Fibroblast of the aortic adventitia (primary cell): Measurements from ENCODE around the gene HIF1AN. TPM values are rescaled to one million over a fixed set of nuclear protein-coding genes. Genes with fewer than 3 reads are reported as not detected.
A peak's percentile ranks its signal among the peaks of the same experiment; 100 is the strongest.

Source experiments
- DNase-seq: peaks from one replicate; pipeline ENCODE4 v3.0.0-alpha.2; 2010; ENCODE audit warnings: low read depth
- H3K4me3 ChIP-seq: 2 replicates; pipeline ENCODE4 v1.5.1; 2011; ENCODE audit warnings: low read depth, mild to moderate bottlenecking, control low read depth, low read length, moderate library complexity
- total RNA-seq: library from RNA; depleted of rRNA; stranded (reverse); fragments of >200 nt; gene quantifications from 2 replicates; pipeline ENCODE4 v1.2.3, GENCODE V29; 2012; ENCODE audit warnings: low replicate concordance
- TF ChIP-seq, protein P1 (sequence below): IDR thresholded peaks from 2 replicates; pipeline ENCODE4 v1.5.1; 2011; ENCODE audit warnings: mild to moderate bottlenecking, low read length, control low read depth, inconsistent platforms; ENCODE audit not compliant: insufficient read depth

Gene HIF1AN
- total RNA-seq, 1 donor, result 12.9 TPM

DNA sequence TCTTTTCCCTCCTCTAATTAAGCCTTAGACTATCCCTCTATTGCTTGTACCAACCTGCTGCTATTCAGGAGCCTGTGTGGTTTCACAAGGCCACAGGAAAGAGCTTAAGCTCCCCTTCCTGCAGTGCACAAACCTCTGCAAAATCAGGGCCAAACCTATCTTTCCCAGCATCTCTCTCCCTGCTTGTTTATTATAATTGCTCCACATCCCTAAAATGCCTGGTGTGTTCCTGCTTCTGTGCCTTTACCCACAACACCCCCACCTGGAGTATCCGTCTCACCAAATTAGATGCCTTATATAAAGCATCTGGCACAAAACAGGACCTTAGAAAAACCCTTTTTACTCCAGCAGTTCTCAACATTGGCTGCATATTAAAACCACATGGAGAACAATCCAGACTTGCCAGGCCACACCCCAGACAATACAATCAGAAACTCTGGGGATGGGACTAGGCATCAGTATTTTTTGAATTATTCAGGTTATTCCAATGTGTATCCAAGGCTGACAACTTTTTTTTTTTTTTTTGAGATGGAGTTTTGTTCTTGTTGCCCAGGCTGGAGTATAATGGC lies 32.7 kb upstream of the HIF1AN start:
- H3K4me3 ChIP-seq, result no peak overlapping the region
- DNase-seq, result peak; percentile 49
- TF ChIP-seq, protein P1, sequence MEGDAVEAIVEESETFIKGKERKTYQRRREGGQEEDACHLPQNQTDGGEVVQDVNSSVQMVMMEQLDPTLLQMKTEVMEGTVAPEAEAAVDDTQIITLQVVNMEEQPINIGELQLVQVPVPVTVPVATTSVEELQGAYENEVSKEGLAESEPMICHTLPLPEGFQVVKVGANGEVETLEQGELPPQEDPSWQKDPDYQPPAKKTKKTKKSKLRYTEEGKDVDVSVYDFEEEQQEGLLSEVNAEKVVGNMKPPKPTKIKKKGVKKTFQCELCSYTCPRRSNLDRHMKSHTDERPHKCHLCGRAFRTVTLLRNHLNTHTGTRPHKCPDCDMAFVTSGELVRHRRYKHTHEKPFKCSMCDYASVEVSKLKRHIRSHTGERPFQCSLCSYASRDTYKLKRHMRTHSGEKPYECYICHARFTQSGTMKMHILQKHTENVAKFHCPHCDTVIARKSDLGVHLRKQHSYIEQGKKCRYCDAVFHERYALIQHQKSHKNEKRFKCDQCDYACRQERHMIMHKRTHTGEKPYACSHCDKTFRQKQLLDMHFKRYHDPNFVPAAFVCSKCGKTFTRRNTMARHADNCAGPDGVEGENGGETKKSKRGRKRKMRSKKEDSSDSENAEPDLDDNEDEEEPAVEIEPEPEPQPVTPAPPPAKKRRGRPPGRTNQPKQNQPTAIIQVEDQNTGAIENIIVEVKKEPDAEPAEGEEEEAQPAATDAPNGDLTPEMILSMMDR, result no peak

DNA sequence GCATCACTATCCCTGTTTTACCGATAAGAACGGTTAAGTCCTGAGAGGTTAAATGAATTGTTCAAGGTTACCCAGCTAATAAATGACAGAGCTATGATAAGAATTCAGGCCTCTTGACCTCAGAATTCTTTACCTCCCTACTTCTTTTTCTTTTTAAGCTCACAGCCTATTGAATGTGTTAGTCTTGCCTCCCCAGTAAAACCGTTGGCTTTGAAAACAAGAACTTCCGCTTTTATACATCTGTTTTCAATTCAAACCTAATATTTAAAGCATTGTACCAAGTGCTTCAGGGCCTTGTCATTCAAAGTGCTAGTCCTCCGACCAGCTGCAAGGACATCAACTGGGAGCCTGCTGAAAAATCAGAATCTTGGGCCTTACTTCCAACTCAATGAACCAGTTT lies 31.6 kb upstream of the HIF1AN start:
- no peak overlapping the region for H3K4me3 ChIP-seq
- TF ChIP-seq, protein P1, result no peak
- DNase-seq, result peak; percentile 56

DNA sequence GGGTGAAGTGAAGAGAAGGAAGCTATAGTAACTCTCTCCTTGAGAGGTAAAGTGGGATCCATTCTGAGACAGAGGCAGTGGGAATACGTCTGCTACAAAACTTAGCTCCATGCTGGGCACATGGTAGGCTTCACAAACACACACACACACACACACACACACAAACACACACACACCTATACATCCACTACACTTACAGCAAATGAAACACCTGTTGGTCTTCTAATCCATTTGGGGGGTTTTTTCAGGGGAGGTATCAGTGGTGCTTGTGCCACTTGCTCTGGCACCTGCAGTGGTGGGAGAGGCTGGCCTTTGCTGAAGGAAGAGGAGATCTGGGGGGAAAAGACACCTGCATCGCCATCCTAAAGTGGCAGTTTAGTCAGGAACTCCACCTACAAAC lies 30.6 kb upstream of the HIF1AN start:
- H3K4me3 ChIP-seq, result no peak overlapping the region
- DNase-seq, result no peak
- TF ChIP-seq, protein P1, result no peak

DNA sequence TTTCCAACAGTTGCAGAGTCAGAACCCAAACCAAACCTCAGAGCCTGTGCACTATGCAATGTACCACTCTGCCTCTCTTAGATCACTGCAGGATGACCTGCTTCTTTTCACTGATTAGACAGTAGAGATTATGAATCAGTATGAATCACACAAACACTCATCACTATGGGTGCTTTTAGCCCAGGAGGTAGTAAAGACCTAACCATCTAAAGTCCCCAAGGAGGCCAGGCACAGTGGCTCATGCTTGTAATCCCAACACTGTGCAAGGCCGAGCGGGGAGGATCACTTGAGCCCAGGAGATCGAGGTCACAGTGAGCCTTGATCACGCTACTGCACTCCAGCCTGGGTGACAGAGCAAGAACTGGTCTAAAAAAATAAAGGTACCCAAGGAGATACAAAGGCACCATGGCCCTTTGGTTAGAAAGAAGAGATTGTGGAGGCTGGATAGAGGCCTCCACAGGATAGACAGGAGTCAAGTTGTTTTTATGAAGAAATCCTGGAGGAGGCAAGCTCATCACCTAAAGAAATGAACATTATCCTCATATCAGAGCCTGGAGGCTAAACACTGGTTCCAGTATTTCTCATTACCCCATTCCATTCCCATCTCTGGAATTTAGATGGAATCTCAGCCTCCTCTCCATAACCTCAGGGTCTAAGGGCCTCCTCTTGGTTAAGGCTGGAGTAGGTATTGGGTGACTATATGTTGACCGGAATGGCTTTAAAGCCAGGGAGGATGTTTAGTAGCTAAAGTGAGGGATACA lies 29.0 kb upstream of the HIF1AN start:
- H3K4me3 ChIP-seq, result no peak overlapping the region
- peak; percentile 49 for DNase-seq
- TF ChIP-seq, protein P1, result no peak

DNA sequence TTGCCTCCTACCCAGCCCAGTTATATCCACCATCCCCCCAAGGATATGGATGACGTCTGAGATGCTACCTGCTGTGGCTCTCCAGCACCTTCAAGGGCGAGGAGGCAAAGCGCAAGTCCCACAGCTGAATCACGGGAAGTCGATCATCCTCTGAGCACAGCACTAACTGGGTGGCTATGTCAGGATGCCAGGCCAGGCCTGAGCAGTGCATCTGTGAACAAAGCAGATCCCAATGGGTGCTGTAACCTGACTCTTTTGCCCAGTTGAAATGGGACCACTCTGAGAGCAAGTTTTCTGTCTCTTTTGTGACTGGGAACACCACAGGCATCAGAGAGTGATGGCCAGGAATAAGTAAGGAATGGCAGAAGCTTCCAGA lies 28.4 kb upstream of the HIF1AN start:
- H3K4me3 ChIP-seq, result no peak overlapping the region
- TF ChIP-seq, protein P1, result no peak
- DNase-seq, result no peak

DNA sequence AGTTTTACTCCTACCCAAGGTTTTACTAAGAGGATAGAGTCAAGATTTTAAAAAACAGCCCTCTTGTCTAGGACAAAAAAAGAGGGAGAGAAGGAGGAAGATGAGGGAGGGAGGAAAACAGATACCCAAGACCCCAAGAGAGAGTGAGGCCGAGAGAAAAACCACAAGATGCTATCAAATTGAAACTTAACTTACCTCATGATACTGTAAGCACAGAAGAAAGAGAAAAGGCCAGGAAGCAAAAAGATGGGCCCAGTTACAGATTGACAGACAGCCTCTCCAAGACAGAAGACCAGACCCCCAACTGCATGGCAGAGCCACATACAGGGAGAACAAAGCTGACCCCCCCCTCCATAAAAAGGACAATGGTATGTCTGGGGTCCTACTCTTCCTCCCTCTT lies 27.5 kb upstream of the HIF1AN start:
- no peak for DNase-seq
- H3K4me3 ChIP-seq, result no peak overlapping the region
- TF ChIP-seq, protein P1, result no peak
